K562 treated with DMSO at 1 percent for 48 hours (cell line): Measurements from ENCODE around the gene FSCN2. TPM values are rescaled to one million over a fixed set of nuclear protein-coding genes. Genes with fewer than 3 reads are reported as not detected.

Source experiments
- total RNA-seq: library from RNA; unstranded; fragments of 300-600 nt; gene quantifications from 2 replicates; pipeline ENCODE4 v1.2.3, GENCODE V29; 2022; ENCODE audit warnings: low replicate concordance; ENCODE audit errors: extremely low read depth

FSCN2 gene, protein sequence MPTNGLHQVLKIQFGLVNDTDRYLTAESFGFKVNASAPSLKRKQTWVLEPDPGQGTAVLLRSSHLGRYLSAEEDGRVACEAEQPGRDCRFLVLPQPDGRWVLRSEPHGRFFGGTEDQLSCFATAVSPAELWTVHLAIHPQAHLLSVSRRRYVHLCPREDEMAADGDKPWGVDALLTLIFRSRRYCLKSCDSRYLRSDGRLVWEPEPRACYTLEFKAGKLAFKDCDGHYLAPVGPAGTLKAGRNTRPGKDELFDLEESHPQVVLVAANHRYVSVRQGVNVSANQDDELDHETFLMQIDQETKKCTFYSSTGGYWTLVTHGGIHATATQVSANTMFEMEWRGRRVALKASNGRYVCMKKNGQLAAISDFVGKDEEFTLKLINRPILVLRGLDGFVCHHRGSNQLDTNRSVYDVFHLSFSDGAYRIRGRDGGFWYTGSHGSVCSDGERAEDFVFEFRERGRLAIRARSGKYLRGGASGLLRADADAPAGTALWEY
- total RNA-seq = not detected in 2 replicates

DNA sequence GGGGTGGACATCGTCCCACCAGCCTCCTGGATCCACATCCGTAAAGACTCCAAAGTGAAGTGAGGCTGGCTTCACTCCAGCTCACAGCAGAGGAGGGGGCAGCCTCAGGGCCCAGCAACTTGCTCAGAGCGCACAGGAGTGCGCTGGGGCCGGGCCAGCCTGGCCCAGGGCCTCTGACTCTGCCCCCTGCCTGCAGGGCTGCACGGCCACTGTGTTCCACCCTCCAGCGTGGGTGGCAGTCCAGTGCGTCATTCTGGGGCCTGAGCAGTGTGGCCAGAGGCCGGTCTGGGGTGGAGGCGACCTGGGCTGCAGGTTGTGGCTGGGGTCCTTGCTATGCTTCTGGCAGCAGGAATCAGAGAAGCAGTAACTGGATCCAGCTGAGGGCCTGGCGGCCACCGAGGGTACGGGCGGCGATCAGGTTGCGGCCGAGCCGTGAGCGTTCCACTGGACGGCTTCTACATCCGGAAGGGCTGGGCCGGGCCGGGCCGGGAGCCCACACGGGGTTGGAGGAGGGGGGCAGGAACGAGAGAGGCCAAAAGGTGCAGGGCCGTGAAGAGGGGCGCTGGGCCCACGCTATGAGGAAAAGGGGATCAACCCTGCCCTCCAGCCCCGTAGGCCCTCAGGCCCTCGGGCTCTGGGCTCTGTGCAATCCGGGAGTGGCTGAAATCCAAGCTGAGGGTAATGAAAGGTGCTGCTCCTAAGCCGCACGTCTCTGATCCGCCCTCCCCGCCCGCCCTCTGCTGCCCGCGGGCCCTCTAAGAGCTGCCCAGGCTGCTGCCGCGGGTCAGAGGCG, at the start of gene FSCN2:
TSS of gene FSCN2 (plus strand) at position 787 of the 793 bp plus-strand sequence. CDS start 155 bp downstream, outside the sequence.

DNA sequence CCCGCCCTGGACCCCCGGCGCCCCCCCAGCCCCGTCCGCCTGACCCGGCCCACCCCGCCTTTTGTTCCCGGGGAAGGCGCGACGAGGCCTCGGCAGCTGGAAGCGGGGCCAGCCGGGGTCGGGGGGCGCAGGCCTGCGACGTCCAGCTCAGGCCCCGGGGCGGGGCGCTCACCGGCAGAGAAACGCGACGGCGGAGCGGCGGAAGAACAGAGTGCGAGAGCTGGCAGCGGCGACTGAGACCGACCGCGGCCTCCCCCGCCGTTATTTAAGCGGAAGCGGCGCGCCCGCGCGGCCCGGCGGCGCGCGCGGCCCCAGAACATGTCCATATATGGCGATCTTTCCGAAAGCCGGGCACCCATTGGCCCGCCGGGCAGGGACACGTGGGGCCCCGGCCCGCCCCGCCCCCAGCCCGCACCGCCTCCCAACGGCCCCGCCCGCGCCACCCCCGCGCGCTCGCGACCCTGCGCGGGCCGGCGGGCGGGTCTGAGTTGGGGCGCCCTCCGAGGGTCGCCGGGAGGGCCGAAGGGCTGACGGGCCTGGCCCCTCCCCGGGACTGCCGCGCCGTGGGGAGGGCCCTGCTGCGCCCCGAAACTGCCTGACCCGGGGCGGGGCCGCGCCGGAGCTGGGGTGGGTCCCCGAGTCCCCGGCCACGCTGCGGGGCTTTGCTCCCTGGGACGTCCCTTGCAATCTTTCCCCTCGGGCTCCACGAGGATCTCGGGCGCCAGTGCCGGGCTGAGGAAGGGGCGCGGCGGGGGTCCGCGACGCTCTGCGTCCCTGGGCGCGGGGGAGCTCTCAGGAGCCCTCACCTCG, 15.4 kb upstream of the FSCN2 start, which contains the start of gene ACTG1:
TSS of gene ACTG1 (minus strand) at position 238 of the 810 bp plus-strand sequence. CDS start 445 bp downstream, outside the sequence.

DNA sequence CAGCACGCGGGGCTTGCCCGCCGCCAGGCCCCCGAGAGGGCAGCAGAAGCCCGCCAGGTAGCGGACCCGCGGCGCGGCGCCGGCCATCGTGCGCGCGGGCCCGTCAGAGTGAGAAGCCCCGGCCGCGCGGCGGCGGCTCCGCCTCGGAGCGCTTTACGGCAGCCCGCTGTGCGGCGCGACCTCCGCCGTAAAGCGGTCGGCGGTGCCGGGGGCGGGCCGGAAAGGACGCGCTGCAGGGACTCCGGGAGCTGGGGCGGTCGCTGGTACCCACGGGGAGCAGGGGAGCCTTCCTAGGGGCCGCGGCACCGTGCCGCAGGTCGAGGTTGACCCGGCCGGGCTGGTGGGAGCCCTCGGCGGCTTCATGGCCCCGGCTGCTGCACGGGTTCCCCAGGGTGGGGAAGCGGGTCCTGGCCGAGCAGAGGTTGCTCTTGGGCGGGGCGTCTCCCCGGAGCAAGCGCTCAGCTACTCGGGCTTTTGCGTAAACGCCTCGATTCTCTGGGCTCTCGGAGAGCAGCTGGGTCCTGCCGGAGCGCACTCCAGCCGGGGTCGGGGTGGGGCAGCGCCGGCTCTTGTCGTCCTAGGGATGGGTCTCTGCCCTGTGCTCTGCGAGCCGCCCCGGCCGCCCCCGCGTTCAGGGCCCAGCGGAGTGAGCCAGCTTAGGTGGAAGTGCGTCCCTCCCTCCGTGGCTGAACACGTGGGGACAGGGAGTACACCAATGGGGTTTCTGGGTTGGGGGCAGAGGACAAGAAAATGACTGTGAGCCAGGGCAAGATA, 24.3 kb downstream of the FSCN2 start, which contains the start of gene FAAP100:
TSS of gene FAAP100 (minus strand) at position 110 of the 774 bp plus-strand sequence. CDS start at position 87, 23 bp downstream.

Other genes with a start within 250 kb of the FSCN2 start
- gene SLC38A10, start 233.1 kb upstream of the FSCN2 start, total RNA-seq = 337 TPM in 1 of 2 replicates, not detected in the other
- gene BAHCC1, start 132.9 kb upstream of the FSCN2 start, total RNA-seq = not detected in 2 replicates
- 609 and 621 TPM in 2 replicates for gene ACTG1, start 15.6 kb upstream of the FSCN2 start, total RNA-seq
- gene FAAP100, start 24.0 kb downstream of the FSCN2 start, total RNA-seq = not detected in 2 replicates
- not detected in 2 replicates for gene NPLOC4, start 108.7 kb downstream of the FSCN2 start, total RNA-seq
- gene TSPAN10, start 108.8 kb downstream of the FSCN2 start, total RNA-seq = not detected in 2 replicates
- not detected in 2 replicates for gene PDE6G, start 128.2 kb downstream of the FSCN2 start, total RNA-seq
- gene OXLD1, start 138.2 kb downstream of the FSCN2 start, total RNA-seq = not detected in 2 replicates
- gene CCDC137, start 138.4 kb downstream of the FSCN2 start, total RNA-seq = not detected in 2 replicates
- gene ARL16, start 155.4 kb downstream of the FSCN2 start, total RNA-seq = not detected in 2 replicates
- not detected in 2 replicates for gene HGS, start 155.6 kb downstream of the FSCN2 start, total RNA-seq
- gene MRPL12, start 175.0 kb downstream of the FSCN2 start, total RNA-seq = not detected in 2 replicates
- gene SLC25A10, start 183.9 kb downstream of the FSCN2 start, total RNA-seq = not detected in 2 replicates